SU-DHL-6 (cell line): Measurements from ENCODE around the gene CGB2.

Experiments
- H2AFZ ChIP-seq: fragments of 200-600 bp; sonication (generic); 2 replicates; pipeline ENCODE4 v1.6.1; 2014; ENCODE audit warnings: low read depth, mild to moderate bottlenecking, moderate library complexity, mixed read lengths, antibody characterized with exemption, low read length; ENCODE audit not compliant: severe bottlenecking
- H3F3A ChIP-seq: fragments of 200-600 bp; shearing (Covaris generic); 2 replicates; pipeline ENCODE4 v1.6.0; 2016; ENCODE audit warnings: antibody characterized with exemption, mild to moderate bottlenecking; ENCODE audit not compliant: insufficient read depth
- H3K27ac ChIP-seq: fragments of 200-600 bp; sonication (generic); 2 replicates; pipeline ENCODE4 v1.5.1; 2016; ENCODE audit warnings: low read depth, mild to moderate bottlenecking, low read length, moderate library complexity, mixed read lengths
- H3K27me3 ChIP-seq: fragments of 200-600 bp; sonication (generic), shearing (Covaris generic); 2 replicates; pipeline ENCODE4 v1.6.0; 2014; ENCODE audit warnings: mild to moderate bottlenecking, low read length
- H3K36me3 ChIP-seq: fragments of 200-600 bp; sonication (generic); 2 replicates; pipeline ENCODE4 v1.6.1; 2014; ENCODE audit warnings: mild to moderate bottlenecking, low read length, mixed read lengths
- H3K4me2 ChIP-seq: fragments of 300-600, 200-600 bp; shearing (Covaris generic), sonication (generic); 2 replicates; pipeline ENCODE4 v1.6.0; 2014; ENCODE audit warnings: low read length, low read depth, mild to moderate bottlenecking; ENCODE audit not compliant: poor library complexity, severe bottlenecking
- H3K4me3 ChIP-seq: fragments of 200-600 bp; sonication (generic); 2 replicates; pipeline ENCODE4 v1.5.1; 2014; ENCODE audit warnings: antibody characterized with exemption, low read length, mild to moderate bottlenecking, mixed read lengths; ENCODE audit not compliant: insufficient read depth, poor library complexity, severe bottlenecking
- H3K79me2 ChIP-seq: fragments of 200-600 bp; sonication (generic); 2 replicates; pipeline ENCODE4 v1.6.1; 2014; ENCODE audit warnings: mild to moderate bottlenecking, low read length, moderate library complexity; ENCODE audit not compliant: insufficient read depth
- H3K9ac ChIP-seq: fragments of 200-600 bp; sonication (generic); 2 replicates; pipeline ENCODE4 v1.7.0; 2014; ENCODE audit warnings: mild to moderate bottlenecking, low read length
- H3K9me2 ChIP-seq: fragments of 200-600 bp; sonication (generic); replicated peaks from 2 replicates; pipeline ENCODE4 v1.6.1; 2014; ENCODE audit warnings: low read length; ENCODE audit not compliant: insufficient read depth
- H3K9me3 ChIP-seq: fragments of 200-600 bp; sonication (generic); 2 replicates; pipeline ENCODE4 v1.6.1; 2014; ENCODE audit warnings: low read length, mixed read lengths; ENCODE audit not compliant: insufficient read depth
- H4K20me1 ChIP-seq: fragments of 200-600 bp; sonication (generic); 2 replicates; pipeline ENCODE4 v1.6.1; 2014; ENCODE audit warnings: low read depth, mild to moderate bottlenecking, antibody characterized with exemption, low read length, moderate library complexity, mixed read lengths
- EZH2phosphoT487 ChIP-seq: fragments of 200-600 bp; sonication (generic), shearing (Covaris generic); conservative IDR thresholded peaks from 2 replicates; pipeline ENCODE4 v1.6.1; 2018; ENCODE audit warnings: mild to moderate bottlenecking, antibody characterized with exemption, low read length, moderate library complexity, mixed read lengths
- TF ChIP-seq, protein P1 (sequence below): fragments of 200-600 bp; sonication (generic); IDR thresholded peaks from one replicate; pipeline ENCODE4 v1.5.1; 2017; ENCODE audit warnings: antibody characterized with exemption, mild to moderate bottlenecking, low read length, moderate library complexity; ENCODE audit not compliant: insufficient read depth, poor library complexity, severe bottlenecking

Gene CGB2

GRCh38 chr19:49064029-49064629 is 32.4 kb downstream of the CGB2 start:
- Histone ChIP-seq H3K4me2 (no peak overlapping the region), H2AFZ (no peak overlapping the region), H3K36me3 (no peaks in the 10 kb centered on the region), H3K27ac (no peak overlapping the region), H3K9ac (no peak overlapping the region), H3K4me3 (no peak overlapping the region), H3K9me3 (no peaks in the 10 kb centered on the region), H3F3A (no peaks in the 10 kb centered on the region), H3K27me3 (no peaks in the 10 kb centered on the region), H4K20me1 (no peaks in the 10 kb centered on the region), H3K9me2 (no peaks in the 10 kb centered on the region), H3K79me2 (no peaks in the 10 kb centered on the region)
- TF ChIP-seq EZH2phosphoT487 = no peak
- TF ChIP-seq, protein P1, sequence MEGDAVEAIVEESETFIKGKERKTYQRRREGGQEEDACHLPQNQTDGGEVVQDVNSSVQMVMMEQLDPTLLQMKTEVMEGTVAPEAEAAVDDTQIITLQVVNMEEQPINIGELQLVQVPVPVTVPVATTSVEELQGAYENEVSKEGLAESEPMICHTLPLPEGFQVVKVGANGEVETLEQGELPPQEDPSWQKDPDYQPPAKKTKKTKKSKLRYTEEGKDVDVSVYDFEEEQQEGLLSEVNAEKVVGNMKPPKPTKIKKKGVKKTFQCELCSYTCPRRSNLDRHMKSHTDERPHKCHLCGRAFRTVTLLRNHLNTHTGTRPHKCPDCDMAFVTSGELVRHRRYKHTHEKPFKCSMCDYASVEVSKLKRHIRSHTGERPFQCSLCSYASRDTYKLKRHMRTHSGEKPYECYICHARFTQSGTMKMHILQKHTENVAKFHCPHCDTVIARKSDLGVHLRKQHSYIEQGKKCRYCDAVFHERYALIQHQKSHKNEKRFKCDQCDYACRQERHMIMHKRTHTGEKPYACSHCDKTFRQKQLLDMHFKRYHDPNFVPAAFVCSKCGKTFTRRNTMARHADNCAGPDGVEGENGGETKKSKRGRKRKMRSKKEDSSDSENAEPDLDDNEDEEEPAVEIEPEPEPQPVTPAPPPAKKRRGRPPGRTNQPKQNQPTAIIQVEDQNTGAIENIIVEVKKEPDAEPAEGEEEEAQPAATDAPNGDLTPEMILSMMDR = no peak

DNA sequence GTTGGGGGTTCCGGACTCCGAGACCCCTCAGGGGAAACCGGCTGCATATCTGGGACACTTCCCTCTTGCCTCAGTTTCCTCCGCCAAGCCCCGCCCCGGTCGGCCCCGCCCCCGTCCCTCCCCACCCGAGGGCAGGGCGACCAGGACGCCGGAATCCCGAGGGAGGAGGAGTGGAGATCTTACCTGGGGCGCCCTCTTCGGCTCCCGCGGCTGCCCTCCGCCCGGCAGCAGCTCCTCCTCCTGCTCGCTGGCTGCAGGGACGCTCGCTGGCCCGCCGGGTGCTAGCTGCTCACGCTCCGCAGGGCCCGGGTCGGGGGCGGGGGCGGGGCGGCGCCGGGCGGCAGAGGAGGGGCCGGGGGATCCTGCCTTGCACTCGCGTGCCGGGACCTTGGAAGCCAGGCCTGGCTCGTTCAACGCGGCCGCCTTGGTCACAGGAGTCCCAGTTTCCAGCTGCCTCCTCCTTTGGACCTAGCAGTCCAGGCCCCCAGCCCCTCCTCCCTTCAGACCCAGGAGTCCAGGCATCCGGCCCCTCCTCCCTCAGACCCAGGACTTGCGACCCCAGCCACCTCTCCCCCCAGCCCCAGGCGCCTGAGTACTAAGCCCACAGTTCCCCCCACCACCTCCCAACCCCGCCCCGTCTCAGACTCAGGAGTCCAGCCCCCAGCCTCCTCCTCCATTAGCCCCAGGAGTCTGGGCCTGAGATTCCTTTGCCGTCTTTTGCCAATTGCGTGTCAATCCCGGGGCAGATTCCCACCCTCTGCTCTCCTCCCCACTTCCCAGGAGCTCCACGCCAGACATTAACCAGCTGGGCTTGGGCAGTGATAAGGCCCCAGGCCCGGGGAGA is 33.3 kb downstream of the CGB2 start, which contains the start of gene NTF4:
Gene NTF4, minus strand, starts transcription at position 51 of the 844 bp plus-strand sequence. CDS start 2,821 bp downstream, outside the sequence.
- TF ChIP-seq EZH2phosphoT487 = no peak
- TF ChIP-seq, protein P1 = no peak
- H3K27me3 ChIP-seq = no peaks in the 10 kb centered on the region
- no peaks in the 10 kb centered on the region for H3K9me3 ChIP-seq
- H3K4me3 ChIP-seq = no peak within 1 kb of the TSS
- no peak within 1 kb of the TSS for H3K9ac ChIP-seq
- H3K27ac ChIP-seq = no peak within 1 kb of the TSS
- no peaks in the 10 kb centered on the region for H3K79me2 ChIP-seq
- no peaks in the 10 kb centered on the region for H3K36me3 ChIP-seq
- no peaks in the 10 kb centered on the region for H3F3A ChIP-seq
- no peaks in the 10 kb centered on the region for H3K9me2 ChIP-seq
- H4K20me1 ChIP-seq = no peaks in the 10 kb centered on the region
- H2AFZ ChIP-seq = no peak within 1 kb of the TSS
- no peak within 1 kb of the TSS for H3K4me2 ChIP-seq

GRCh38 chr19:49065905-49066512 is 34.3 kb downstream of the CGB2 start:
- H3K4me2 ChIP-seq = no peak overlapping the region
- H4K20me1 ChIP-seq = no peaks in the 10 kb centered on the region
- H2AFZ ChIP-seq = no peak overlapping the region
- H3K9me3 ChIP-seq = no peaks in the 10 kb centered on the region
- no peaks in the 10 kb centered on the region for H3K36me3 ChIP-seq
- no peaks in the 10 kb centered on the region for H3K9me2 ChIP-seq
- no peaks in the 10 kb centered on the region for H3K79me2 ChIP-seq
- H3K4me3 ChIP-seq = no peak overlapping the region
- H3K27ac ChIP-seq = no peak overlapping the region
- TF ChIP-seq, protein P1 = no peak
- no peak for TF ChIP-seq EZH2phosphoT487
- H3K27me3 ChIP-seq = no peaks in the 10 kb centered on the region
- H3F3A ChIP-seq = no peaks in the 10 kb centered on the region
- H3K9ac ChIP-seq = no peak overlapping the region
